Suprapubic skin (tissue), 3 donors: ENCODE data around the gene EGFR.

Experiments
- CTCF ChIP-seq, 2 donors: fragments of 200-600 bp in 1 of 2; fragments of 450-650 bp in 1 of 2; sonication (generic) in 1 of 2; IDR thresholded peaks; one replicate each; pipeline ENCODE4 v1.5.1; 2016 to 2019; ENCODE audit warnings: antibody characterized with exemption in 2 of 2, mild to moderate bottlenecking in 1 of 2, moderate library complexity in 1 of 2
- POLR2AphosphoS5 ChIP-seq, 3 donors: sonication (generic); formaldehyde crosslinking; IDR thresholded peaks; one replicate each; pipeline ENCODE4 v1.6.1; 2017; ENCODE audit warnings: antibody characterized with exemption in 3 of 3

GRCh38 chr7:55177068-55177530, 158.3 kb downstream of the EGFR start:
- TF ChIP-seq CTCF (IDR thresholded peaks at IDR 0.05) = no peak
- TF ChIP-seq POLR2AphosphoS5 (IDR thresholded peaks at IDR 0.05) = no peak
